Activated CD4-positive, CD25-positive, alpha-beta regulatory T cell treated with anti-CD3 and anti-CD28 coated beads, Interleukin-2, amount 50 U/mL, for 16 hours (primary cell): Measurements from ENCODE around the gene KCTD18.

Source experiments
- DNase-seq: peaks from one replicate; pipeline ENCODE4 v3.0.0-alpha.2; 2020; ENCODE audit warnings: low read depth, low spot score

Gene KCTD18

DNA sequence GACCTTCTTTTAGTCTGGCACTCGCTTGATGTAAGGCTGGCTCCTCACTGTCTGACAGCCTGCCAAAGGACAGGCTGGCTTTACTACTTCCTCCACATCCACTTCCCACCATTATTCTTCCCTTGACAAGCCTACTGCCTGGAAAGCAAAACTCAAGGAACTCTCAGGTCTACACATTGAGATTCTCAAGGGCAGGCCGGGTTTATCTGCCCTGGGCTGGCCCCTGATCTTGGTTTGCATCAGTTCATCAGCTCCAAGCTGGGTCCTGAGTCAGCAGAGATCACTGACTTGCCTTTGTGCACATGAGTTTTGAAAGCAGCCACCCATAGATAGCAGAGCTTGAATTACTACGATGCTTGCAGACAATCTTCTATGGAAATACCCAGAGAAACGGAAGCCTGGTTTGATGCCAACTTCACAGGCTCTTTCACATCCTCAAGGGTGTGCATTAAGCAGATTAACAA, 53.9 kb downstream of the KCTD18 start:
- DNase-seq = no peak

DNA sequence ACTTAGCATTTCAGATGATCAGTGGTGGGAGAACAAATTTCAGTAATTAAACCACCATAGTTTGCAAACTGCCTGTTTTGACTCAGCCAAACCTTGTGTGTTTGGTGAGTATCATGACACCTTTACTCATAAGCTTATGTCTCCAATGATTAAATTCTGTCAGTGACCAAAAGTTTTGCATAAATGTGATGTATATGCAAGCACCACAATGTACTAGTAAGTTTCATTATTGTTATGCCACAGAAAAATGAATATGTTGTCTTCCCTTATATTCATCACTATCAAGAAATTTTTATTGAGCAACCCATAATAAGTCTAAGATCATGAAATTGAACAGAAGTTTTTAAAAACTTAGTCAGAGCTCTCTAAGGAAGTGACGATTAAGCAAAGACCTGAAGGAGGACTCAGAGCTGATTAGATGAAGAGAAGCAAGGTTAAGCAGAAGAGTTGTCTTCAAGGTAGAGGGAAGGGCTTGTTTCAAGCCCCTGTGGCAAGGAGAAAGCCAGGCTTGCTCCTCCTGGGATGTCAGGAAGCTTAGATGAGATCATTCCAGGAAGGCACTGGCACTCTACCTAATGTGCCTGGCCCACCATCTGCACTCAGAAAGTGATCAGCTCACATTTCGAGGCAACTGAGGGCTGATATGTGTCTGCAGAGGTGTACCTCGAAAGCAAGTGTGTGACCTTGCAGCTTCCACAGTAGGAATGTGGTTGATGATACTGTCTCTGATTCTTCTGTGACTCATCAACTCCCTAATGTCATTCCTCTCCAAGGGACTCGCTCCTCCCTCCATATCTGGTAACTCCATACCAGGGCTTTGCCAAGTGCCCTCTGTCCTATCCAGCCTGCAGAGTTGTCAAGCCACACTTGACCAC, 54.7 kb downstream of the KCTD18 start:
- no peak for DNase-seq

DNA sequence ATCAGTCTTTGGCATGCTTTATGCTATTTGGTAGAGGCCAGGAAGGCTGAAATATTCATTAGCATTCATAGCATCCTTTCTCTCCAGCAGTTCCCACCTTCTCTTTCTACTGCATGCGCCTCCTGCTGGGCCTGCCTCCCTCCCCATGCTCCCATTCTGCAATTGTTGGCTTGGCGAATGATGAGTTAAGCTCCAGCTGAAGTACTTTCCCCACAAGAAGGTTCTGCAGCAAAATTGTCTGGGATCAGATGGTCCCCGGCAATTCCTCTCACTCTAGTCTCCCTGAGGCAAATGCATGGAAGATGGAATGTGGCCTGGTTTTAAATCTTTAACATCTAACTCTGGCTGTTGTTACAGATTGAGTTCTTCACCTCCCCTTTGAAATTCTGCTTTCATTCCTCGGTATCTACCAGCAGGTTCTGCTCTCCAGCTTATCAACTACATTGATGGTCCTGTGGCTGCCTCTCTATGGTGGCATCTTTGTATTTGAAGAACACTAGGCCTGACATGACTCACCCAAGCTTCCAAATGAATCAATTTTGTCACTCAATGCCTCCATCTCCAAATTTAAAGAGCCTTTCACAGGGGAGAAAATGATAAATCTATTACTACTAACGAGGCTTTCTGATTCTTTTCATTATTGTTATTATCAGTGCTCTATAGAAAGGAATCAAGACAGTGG, 55.9 kb downstream of the KCTD18 start:
- DNase-seq = no peak

DNA sequence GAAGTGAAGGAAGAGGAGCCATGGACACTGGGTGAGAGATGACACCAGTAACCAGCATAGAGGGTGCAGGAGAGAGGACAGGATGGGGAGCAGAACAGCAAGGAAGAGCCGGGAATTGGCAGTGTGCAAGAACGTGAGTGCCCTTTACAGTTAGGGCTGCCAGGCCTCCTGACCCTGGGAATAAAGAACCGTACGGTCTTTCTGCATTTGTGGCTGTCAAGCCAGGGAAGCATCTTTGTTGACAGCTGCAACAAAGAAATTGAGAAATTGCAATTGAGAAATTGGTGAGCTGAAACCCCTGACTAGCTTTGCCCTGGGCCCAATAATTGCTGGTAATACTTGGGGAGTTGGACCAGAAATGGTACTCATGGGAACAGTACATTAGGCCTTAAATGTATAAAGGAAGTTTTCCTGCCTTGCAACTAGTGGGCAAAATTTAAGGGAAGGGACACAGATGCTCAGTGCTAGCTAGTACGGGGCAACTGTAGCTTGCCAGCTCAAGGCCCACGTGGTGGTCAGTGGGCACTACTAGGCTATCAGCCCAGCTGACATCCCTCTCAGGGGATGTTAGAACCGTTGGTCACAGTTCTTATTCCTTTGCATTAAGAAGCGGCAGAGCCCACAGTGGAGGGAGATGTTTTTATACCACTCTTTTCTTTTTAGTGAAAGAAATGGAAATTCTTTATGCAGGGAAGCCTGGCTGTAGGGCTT, 56.6 kb downstream of the KCTD18 start:
- no peak for DNase-seq

DNA sequence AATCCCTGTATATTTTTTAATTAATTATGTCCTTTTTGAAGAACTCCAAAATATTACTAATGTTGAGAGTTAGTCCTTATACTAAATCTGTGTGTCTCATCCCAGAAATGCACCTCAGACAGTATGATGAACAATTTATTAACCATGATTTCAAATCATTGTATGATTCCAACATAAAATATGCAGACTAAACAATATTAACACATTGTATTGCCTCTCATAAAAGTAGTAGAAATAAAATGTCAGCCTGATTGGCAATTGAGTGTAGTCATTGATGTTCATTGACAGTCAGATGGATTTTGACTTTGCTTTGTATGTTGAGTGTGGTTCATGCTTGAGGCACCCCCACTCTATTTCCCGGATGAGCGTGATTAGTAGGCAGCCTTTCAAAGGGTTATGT, 57.5 kb downstream of the KCTD18 start:
- DNase-seq = no peak

DNA sequence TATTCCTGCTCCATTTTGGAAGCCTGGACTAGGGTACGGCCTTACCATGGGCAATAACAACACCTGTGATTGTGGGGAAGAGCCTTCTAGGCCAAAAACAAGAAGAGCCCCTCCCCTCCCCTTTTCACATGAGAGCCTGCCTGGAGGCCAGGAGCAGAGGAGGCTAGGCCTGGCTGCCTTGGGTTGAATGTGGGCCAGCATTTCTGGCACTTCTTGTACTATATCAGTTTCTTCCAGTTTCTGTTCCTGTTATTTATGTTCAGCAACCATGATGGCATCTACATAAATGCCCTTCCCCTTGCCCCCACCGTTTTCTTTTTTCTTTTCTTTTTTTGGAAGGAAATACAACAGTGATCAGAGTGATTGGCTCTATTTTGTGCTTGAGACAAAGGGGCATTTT, 58.4 kb downstream of the KCTD18 start:
- DNase-seq = no peak

DNA sequence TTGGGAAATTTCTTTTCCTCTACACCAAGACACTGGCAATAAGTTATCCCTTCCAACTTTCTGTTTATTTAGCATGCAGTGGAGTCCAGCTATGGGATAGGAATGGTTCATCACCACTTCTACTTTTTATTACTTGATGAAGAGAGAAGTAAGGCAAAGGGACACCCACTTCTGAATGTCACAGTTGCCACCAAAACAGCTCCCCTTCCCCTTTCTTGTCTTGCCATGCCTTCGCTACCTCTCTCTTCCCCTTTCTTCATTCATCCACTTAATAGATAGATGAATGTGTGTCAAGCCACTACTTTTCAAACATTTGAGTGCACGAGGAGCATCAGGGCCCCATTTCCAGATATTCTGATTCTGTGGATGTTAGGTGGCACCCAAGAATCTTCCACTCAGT, 59.6 kb downstream of the KCTD18 start:
- DNase-seq = no peak

DNA sequence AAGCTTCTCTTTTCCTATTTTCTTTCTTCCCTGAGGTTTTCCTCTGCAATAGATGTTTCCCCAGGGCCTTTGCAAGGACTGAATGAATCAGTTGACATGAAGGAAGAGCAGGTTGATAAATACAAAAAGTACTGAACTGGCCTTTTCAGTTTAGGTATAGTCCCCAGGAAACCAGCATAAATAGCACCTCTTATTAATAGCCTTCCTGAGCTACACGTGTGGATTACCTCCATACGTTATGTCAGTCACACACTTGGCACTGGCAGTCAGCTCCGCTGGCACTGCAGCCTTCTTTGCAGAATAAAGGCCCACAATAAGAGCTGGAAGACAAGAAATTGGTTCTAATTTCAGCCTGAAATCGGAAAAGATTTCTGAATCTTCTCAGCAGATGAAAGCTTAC, 60.7 kb downstream of the KCTD18 start:
- no peak for DNase-seq

DNA sequence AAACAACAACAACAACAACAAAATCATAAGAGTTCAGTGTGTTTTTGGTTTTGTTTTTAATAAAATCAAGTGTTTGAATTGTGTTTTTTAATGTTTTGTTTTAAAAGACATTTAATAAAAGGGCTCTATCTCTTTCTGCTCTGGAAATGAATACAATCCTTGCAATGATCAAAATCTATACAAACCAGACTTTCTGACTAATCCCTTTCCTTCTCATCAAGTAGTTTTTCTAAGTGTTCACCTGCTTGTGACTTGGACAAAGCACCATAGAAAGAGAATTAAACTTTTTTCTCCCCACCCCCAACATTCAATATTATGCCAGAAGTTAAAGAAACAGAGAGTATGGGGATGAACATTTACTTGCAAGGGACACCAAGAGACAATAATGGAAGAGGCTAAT, 61.4 kb downstream of the KCTD18 start:
- DNase-seq = no peak

DNA sequence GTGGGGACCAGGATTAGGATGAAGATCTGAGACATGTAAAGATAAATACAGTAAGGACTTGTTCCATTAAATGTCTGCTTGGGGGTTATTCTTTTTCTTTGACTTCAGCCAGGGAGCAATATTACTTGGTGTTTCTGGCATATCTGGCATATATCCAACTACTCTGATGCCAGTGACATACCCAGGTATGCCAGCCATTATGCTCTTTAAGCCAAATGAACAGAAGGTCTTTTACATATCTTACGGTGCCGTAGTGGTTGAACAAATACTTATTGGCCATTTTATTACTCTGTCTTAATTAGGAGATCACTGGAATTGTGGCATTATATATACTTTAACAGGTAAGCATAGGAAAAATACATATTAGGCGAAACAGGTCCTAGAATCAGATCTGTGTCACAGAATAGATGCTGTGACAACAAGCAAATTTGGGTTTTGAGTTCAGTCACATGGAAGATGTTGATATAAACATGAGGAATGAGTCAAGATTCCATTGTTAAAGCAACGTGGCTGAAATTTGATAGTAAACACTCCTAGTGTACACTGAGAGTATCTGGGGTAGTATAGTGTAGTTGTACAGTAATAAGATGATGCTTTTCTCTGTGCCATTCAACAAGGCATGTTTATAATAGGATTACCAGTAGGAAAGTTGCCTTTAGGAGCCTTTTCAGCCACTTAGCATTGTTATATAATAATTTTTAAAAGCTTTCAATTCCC, 62.6 kb downstream of the KCTD18 start:
- no peak for DNase-seq

DNA sequence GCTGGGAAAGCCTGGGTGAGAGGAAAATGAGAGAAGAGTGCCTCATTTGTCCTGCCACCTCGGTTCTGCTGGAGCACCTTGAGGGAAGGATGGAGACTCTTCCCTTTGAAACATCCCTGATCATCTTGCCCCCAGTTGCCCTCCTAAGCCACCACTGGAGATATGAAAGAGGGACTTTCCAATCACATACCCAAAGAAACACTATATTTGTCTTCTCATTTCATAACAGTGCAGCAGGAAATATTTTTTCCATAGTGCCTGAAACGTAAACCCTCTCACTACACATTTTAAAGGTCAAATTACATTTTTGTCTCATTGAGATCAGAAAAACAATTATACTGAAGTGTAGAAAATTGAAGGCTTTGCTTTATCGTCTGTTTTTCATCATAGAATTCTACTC, 63.3 kb downstream of the KCTD18 start:
- DNase-seq = no peak

DNA sequence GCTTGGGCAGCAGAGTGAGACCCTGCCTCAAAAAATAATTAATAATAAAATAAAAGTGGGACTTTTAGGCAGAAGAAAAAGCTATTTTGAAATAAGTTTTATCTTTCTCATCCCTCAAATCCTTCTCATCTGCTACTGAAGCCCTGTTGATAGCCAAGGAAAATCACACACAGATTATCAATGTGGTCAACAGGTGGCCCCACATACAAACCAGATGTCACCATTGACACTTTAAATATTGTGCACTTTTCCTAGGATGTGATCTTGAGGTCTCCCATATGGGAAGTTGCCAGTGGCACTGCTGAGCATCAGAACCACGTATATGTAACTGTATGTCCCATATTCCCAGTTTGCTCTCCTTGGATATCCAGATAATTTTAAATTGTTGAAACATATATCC, 64.6 kb downstream of the KCTD18 start:
- no peak for DNase-seq

DNA sequence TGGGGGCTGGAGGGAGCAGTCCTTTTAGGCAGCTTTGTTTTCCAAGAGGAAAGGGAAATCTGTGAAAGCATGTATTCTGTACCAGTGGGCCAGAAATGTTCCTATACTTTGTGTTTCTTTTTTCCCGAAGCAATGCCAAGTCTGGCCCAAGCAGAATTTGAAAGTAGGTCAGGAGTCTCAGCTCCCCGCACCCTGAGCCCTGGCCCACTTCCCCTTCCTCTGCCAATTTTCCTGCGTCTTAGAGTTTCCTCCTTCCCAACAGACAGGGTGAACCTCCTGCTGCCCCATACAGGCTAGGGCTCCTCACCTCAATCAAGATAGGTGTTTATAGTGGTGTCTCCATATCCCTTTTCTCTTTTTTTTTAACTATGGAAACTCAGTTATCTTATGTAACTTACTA, 65.3 kb downstream of the KCTD18 start:
- no peak for DNase-seq

DNA sequence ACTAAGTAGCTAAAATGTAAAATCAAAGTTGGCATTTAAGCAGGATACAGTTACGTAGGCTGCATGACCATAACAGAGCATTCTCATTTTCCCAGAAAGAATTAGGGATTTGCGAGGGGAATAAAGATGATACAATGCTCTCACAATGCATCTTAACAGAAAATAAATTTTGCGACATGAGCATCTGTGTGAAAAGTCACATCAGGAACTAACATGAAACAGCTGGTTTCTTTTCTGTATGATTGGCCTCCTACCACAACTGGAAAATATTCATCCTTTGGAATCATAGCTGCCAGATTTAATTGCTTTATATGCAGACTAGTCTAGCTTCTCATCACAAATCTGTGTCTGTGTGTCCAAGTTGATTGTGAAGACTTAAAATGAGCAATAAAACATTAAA, 66.0 kb downstream of the KCTD18 start:
- no peak for DNase-seq

DNA sequence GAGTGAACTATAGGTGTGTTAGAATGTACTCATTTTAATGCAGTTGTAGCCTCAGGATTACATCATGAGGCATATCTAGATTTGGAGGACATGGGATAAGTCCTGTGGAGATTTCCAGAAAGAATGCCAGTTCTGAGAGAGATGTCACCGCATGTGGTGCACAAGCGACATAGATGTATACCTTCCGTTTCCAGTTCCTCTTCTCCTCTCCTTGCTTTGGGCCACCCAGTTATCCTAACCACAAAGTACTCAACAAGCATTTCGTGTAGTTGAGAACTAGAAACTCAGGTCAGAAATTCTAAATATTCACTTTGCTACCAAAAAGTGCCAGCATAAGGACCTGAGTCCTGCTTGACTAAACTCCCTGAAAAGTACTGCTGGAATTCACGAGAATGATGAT, 66.5 kb downstream of the KCTD18 start:
- no peak for DNase-seq

DNA sequence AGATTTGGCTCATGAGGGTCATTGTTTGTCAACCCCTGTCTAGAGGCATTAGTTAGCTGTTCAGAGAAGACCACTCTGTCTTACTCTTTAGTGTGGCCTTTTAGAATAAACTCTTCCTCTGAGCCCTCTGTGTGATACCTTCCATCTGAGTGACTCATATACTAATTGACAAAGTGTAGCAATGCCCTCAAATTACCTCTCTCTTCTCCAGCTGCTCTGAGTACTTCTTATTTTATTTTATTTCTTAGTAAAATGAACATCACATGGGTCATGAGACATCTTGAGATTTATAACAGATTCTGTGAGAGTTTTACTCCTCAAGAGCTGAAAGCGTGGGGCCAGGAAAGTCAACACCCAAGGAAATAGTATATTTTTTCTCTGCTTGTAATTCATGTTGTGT, 67.4 kb downstream of the KCTD18 start:
- no peak for DNase-seq

DNA sequence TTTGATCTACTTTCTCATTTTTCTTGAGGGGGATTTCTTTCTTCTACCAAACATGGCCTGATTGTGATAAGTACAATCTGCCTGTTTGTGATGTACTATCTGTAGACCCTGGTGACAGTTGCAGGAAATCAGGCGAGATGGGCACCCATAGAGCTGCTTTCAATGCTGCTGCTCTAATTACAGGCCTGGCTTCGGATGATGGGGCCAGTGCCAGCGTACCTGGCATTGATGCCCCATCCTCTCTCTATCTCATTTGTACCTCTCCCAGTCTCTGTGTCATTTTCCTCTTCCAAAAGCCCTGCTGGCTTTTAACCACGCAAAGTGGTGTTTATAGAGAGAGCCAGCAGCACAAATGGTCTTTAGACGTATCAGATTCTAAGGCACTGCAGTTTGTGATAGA, 69.9 kb downstream of the KCTD18 start:
- DNase-seq = no peak
